ENCODE measurements around the gene DTX3.

- no peak for TF ChIP-seq CTCF (IDR thresholded peaks at IDR 0.05; ENCODE audit: borderline replicate concordance, extremely low read depth, low read length, poor library complexity, severe bottlenecking)
- TF ChIP-seq EZH2 (IDR thresholded peaks at IDR 0.05; ENCODE audit: borderline replicate concordance, low read depth, low read length, severe bottlenecking), result no peak
Observed at GRCh38 chr12:57602544-57602943, 2.1 kb upstream of the DTX3 start.
